ENCODE data around the gene ROR1. TPM values are rescaled to one million over a fixed set of nuclear protein-coding genes. Genes with fewer than 3 reads are reported as not detected.

The ROR1 gene
- polyA plus RNA-seq, 1 donor from 2014 or later = 0.09 TPM

GRCh38 chr1:64013395-64013794, 239.6 kb downstream of the ROR1 start:
- peaks cover 2% of the 10 kb centered on the region for H3K27me3 Mint-ChIP-seq
- H3K4me3 Mint-ChIP-seq = no peak overlapping the region
- no peaks in the 10 kb centered on the region for H3K9me3 Mint-ChIP-seq
- H3K27ac Mint-ChIP-seq = no peak overlapping the region
- no peaks in the 10 kb centered on the region for H3K36me3 Mint-ChIP-seq
- H3K4me1 Mint-ChIP-seq = peaks cover 0 to 2% (median 0%) of the 10 kb centered on the region in 3 donors

- Mint-ChIP-seq H3K4me1 (peaks cover 1 to 8% (median 4%) of the 10 kb centered on the region in 3 donors), H3K4me3 (no peak overlapping the region), H3K27ac (no peak overlapping the region), H3K9me3 (no peaks in the 10 kb centered on the region), H3K27me3 (peaks cover 2% of the 10 kb centered on the region), H3K36me3 (peaks cover 3% of the 10 kb centered on the region)
Measured at GRCh38 chr1:64019818-64020217, 246.0 kb downstream of the ROR1 start.

GRCh38 chr1:64021066-64021465, 247.2 kb downstream of the ROR1 start:
- Mint-ChIP-seq H3K36me3 (peaks cover 3% of the 10 kb centered on the region), H3K4me1 (peaks cover 1 to 8% (median 4%) of the 10 kb centered on the region in 3 donors), H3K9me3 (no peaks in the 10 kb centered on the region), H3K4me3 (no peak overlapping the region), H3K27ac (no peak overlapping the region), H3K27me3 (peaks cover 2% of the 10 kb centered on the region)

GRCh38 chr1:64025051-64025450, 251.2 kb downstream of the ROR1 start:
- Mint-ChIP-seq H3K4me1 (peaks cover 0 to 2% (median 0%) of the 10 kb centered on the region in 3 donors), H3K9me3 (peaks cover 0 to 4% (median 2%) of the 10 kb centered on the region in 3 donors), H3K27me3 (peaks cover 2% of the 10 kb centered on the region), H3K4me3 (no peak overlapping the region), H3K27ac (no peak overlapping the region), H3K36me3 (peaks cover 3% of the 10 kb centered on the region)

- Mint-ChIP-seq H3K4me3 (no peak overlapping the region), H3K27me3 (no peaks in the 10 kb centered on the region), H3K36me3 (no peaks in the 10 kb centered on the region), H3K27ac (no peak overlapping the region), H3K9me3 (peaks cover 0 to 4% (median 2%) of the 10 kb centered on the region in 3 donors), H3K4me1 (no peaks in the 10 kb centered on the region)
Measured at GRCh38 chr1:64029037-64029436, 255.2 kb downstream of the ROR1 start.

GRCh38 chr1:64030411-64030810, 256.6 kb downstream of the ROR1 start:
- H3K4me3 Mint-ChIP-seq = no peak overlapping the region
- H3K4me1 Mint-ChIP-seq = no peaks in the 10 kb centered on the region
- H3K36me3 Mint-ChIP-seq = no peaks in the 10 kb centered on the region
- no peaks in the 10 kb centered on the region for H3K27me3 Mint-ChIP-seq
- no peak overlapping the region for H3K27ac Mint-ChIP-seq
- peaks cover 0 to 4% (median 2%) of the 10 kb centered on the region in 3 donors for H3K9me3 Mint-ChIP-seq

- H3K27ac Mint-ChIP-seq = no peak overlapping the region
- H3K36me3 Mint-ChIP-seq = no peaks in the 10 kb centered on the region
- no peaks in the 10 kb centered on the region for H3K27me3 Mint-ChIP-seq
- H3K9me3 Mint-ChIP-seq = peaks cover 0 to 4% (median 2%) of the 10 kb centered on the region in 3 donors
- no peaks in the 10 kb centered on the region for H3K4me1 Mint-ChIP-seq
- H3K4me3 Mint-ChIP-seq = no peak overlapping the region
Measured at GRCh38 chr1:64031236-64031635, 257.4 kb downstream of the ROR1 start.

GRCh38 chr1:64033667-64034220, 259.9 kb downstream of the ROR1 start:
- peaks cover 0 to 4% (median 0%) of the 10 kb centered on the region in 3 donors for H3K9me3 Mint-ChIP-seq
- no peaks in the 10 kb centered on the region for H3K4me1 Mint-ChIP-seq
- no peak overlapping the region for H3K4me3 Mint-ChIP-seq
- H3K36me3 Mint-ChIP-seq = no peaks in the 10 kb centered on the region
- H3K27me3 Mint-ChIP-seq = no peaks in the 10 kb centered on the region
- H3K27ac Mint-ChIP-seq = no peak overlapping the region

- Mint-ChIP-seq H3K4me1 (no peaks in the 10 kb centered on the region), H3K4me3 (no peak overlapping the region), H3K9me3 (no peaks in the 10 kb centered on the region), H3K27ac (no peak overlapping the region), H3K36me3 (no peaks in the 10 kb centered on the region), H3K27me3 (no peaks in the 10 kb centered on the region)
Measured at GRCh38 chr1:64036549-64036948, 262.7 kb downstream of the ROR1 start.

- H3K27me3 Mint-ChIP-seq = peaks cover 3% of the 10 kb centered on the region
Measured at GRCh38 chr1:64038119-64038518, 264.3 kb downstream of the ROR1 start.

GRCh38 chr1:64038965-64039364, 265.1 kb downstream of the ROR1 start:
- peaks cover 3% of the 10 kb centered on the region for H3K27me3 Mint-ChIP-seq
- H3K27ac Mint-ChIP-seq = no peak overlapping the region
- peaks cover 0 to 3% (median 0%) of the 10 kb centered on the region in 3 donors for H3K9me3 Mint-ChIP-seq
- no peaks in the 10 kb centered on the region for H3K4me1 Mint-ChIP-seq
- H3K36me3 Mint-ChIP-seq = no peaks in the 10 kb centered on the region
- H3K4me3 Mint-ChIP-seq = no peak overlapping the region

More at GRCh38 chr1:64038119-64038518, 264.3 kb downstream of the ROR1 start:
- Mint-ChIP-seq H3K4me1 (no peaks in the 10 kb centered on the region), H3K9me3 (no peaks in the 10 kb centered on the region), H3K27ac (no peak overlapping the region), H3K4me3 (no peak overlapping the region), H3K36me3 (no peaks in the 10 kb centered on the region)

GRCh38 chr1:64039390-64039926, 265.6 kb downstream of the ROR1 start:
- peaks cover 3% of the 10 kb centered on the region for H3K27me3 Mint-ChIP-seq
- H3K9me3 Mint-ChIP-seq = peaks cover 0 to 3% (median 0%) of the 10 kb centered on the region in 3 donors
- H3K4me1 Mint-ChIP-seq = no peaks in the 10 kb centered on the region
- no peak overlapping the region for H3K4me3 Mint-ChIP-seq
- H3K27ac Mint-ChIP-seq = no peak overlapping the region
- no peaks in the 10 kb centered on the region for H3K36me3 Mint-ChIP-seq

GRCh38 chr1:64041371-64042131, 267.7 kb downstream of the ROR1 start:
- H3K4me1 Mint-ChIP-seq = no peaks in the 10 kb centered on the region
- peaks cover 3% of the 10 kb centered on the region for H3K27me3 Mint-ChIP-seq
- no peak overlapping the region for H3K27ac Mint-ChIP-seq
- peaks cover 0 to 3% (median 0%) of the 10 kb centered on the region in 3 donors for H3K9me3 Mint-ChIP-seq
- H3K4me3 Mint-ChIP-seq = no peak overlapping the region
- H3K36me3 Mint-ChIP-seq = no peaks in the 10 kb centered on the region

GRCh38 chr1:64042331-64043100, 268.7 kb downstream of the ROR1 start:
- Mint-ChIP-seq H3K4me3 (no peak overlapping the region), H3K4me1 (no peaks in the 10 kb centered on the region), H3K36me3 (no peaks in the 10 kb centered on the region), H3K9me3 (peaks cover 0 to 3% (median 0%) of the 10 kb centered on the region in 3 donors), H3K27ac (no peak overlapping the region), H3K27me3 (peaks cover 3% of the 10 kb centered on the region)

GRCh38 chr1:64043288-64043687, 269.5 kb downstream of the ROR1 start:
- no peaks in the 10 kb centered on the region for H3K36me3 Mint-ChIP-seq
- H3K9me3 Mint-ChIP-seq = peaks cover 0 to 3% (median 0%) of the 10 kb centered on the region in 3 donors
- no peaks in the 10 kb centered on the region for H3K4me1 Mint-ChIP-seq
- H3K27ac Mint-ChIP-seq = no peak overlapping the region
- H3K27me3 Mint-ChIP-seq = peaks cover 3% of the 10 kb centered on the region
- H3K4me3 Mint-ChIP-seq = no peak overlapping the region
